Mesenteric fat pad (tissue), 1 donor: ENCODE measurements around the gene PTPRN2. TPM values are rescaled to one million over a fixed set of nuclear protein-coding genes. Genes with fewer than 3 reads are reported as not detected.

ENCODE experiments used
- DNase-seq: peaks from one replicate; pipeline ENCODE4 v3.0.0-alpha.2; 2020; ENCODE audit warnings: low spot score
- total RNA-seq: library from RNA; stranded (reverse); fragmentation: NEBNext Ultra II Directional; extraction: Animal tissue kit (Norgen Biotek cat#: 25700); gene quantifications from one replicate; pipeline ENCODE4 v1.2.1, GENCODE V29; 2021
- donor health status: DM: yes; HTN: yes; CAD: no.

The PTPRN2 gene
- total RNA-seq, 1 donor from 2014 or later: 2.6 TPM

DNA sequence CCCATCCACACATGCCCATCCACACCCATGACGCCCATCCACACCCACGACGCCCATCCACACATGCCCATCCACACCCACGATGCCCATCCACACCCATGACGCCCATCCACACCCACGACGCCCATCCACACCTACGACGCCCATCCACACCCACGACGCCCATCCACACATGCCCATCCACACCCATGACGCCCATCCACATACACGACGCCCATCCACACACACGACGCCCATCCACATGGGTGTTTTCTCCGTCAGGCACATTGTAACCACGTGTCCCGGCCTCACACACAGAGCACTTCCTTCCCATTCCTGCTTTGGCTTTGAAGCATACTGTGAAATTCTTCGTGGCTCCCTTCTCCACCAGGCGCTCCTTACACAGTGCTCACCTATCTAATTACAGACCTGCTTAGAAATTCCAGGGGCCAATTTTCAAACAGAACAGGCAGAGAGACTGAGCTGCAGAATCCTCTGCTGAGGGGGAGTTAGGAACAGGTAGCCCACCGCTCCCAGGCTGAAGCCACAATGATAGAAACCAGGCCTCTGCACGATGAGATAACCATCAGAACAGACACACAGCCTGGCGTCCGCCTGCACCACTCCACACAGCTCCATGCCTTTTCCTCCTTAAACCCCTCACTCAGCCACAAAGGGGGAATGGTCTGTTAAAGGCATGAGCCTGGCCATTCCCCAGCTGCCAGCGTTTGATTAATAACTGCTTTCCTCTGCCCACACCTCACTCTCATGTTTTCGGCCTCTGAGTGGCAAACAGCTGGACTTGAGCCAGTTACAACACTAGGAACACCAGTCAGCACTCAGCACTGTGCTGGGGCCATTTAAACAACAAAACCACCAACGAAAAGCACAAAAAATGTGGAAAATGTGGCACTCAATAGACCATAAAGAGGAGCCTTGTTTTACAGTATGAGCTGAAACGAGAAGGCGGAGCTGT lies 501.6 kb downstream of the PTPRN2 start:
- peak; percentile 49 for DNase-seq

DNA sequence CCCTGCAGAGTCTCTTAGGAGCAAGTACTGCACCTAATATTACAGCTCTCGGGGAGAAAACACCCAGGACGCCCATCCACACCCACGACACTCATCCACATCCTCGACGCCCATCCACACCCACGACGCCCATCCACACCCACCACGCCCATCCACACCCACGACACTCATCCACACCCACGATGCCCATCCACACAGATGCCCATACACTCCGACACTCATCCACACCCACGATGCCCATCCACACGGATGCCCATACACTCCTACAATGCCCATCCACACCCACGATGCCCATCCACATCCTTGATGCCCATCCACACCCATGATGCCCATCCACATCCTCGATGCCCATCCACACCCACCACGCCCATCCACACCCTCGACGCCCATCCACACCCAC lies 503.1 kb downstream of the PTPRN2 start:
- no peak for DNase-seq

DNA sequence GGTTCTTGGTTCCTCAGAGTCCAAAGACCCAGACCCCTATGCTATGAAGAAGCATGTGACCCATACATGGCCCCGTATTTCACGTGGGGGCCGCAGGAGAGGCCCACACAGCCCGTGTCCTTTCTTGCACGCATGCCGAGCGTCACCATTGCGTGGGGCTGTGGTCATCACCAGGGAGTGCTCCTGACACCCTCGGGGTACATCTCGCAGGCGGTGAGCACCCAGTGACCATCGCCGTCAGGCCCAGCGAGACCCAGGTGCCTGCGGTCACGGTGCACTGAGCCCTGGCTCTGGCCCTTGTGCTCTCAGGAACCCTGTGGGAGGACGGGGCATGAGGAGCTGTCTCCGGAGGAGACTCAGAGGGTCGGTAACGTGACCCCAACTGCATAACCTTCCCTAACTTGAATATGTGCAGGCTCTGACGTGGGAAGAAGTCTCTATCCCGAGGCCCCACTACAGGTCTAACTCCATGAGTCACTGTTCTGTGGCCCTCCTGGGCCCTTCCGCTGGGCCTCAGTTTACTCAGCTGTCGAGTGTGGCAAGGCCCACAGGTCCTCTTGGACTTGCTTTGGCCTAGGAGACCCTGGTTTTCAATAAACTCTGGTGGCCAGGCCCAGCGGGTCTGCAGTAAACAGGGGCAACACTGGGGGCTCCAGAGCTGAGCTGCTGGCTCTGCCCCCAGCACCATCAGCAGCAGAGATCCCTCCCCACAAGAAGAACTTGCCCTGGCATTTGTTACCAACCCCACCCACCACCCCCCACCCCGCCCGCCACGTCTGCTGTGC lies 503.9 kb downstream of the PTPRN2 start:
- peak; percentile 72 for DNase-seq

DNA sequence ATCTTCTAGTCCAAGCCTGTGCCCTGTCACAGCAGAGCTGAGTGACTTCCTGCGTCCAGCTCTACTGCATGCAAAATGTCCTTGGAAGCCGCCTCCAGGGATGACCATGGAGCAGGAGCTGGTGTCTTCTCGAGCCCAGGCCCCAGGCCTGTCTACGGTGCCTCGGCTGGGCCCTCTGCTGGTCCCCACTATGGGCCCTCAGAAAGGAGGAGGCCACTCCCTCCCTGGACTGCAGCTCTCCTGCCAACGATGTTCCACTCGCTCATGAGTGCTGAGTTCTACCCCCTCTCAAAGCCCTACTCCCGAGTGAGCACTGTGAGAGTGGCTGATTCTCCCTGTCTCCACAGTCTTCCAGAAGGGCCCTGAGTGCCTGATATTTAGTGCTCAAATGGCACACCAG lies 504.9 kb downstream of the PTPRN2 start:
- peak; percentile 64 for DNase-seq

DNA sequence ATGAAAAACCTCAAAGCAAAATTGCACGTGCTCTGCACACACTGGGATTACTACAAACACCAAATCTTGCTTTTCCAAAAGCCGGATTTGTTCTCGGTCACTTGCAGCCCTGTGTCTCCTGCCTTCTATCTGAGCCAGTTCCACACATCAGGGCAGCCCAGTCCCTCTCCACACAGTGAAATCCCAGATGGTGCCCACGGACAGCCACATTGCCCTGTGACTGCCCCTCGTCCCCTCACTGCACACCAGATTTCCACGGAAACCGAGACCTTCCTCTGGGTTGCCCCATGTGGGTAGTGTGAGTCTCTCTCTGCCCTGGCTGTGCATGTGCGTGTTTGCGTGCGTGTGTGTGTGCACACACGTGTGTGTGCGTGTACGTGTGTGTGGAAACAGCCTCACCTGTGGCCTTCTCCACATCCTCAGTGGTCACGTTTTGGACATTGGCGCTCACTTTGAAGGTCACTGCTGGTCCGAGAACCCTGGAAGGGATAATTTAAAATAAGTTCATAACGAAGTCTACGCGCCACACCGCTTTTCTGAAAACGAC lies 506.7 kb downstream of the PTPRN2 start:
- DNase-seq: peak; percentile 71

DNA sequence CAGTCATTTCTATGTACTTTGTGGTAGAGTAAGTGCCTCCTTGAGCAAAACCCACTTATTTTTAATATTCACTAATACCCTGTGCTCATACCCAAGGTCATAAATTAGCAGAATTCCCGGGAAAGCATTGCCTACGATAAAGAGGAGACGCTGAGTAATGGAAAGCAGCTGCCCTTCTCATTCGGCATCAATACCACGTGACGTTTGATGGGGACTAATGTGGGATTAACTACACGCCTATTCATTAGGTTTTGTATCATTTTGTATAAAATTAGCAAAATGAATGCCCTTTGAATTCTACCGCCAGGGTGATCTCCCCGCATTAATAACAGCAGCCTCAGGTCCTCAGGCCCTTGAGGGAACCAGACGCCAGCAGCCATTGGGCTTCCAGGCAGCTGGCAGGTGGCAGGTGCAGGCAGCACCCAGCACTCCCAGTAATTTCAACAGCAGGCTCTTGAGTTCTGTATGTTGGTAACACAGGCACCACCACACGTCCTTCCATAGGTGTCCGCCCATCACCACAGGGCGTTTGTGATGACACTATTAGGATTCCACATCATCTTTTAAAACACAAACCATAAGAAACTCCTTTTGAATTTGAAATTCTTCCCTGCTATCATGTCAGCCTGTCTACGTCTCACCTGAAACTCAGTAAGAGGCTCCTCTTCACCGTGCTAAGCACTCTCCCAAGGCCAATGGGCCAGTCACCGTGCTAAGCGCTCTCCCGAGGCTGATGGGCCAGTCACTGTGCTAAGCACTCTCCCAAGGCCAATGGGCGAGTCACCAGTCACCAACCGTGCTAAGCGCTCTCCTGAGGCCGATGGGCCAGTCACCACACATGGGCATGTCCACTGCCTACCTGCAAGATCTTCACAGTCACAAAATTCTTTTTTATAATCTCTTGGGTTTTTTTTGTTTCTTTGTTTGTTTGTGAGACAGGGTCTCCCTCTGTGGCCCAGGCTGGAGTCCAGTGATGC lies 509.4 kb downstream of the PTPRN2 start:
- DNase-seq: peak; percentile 62

DNA sequence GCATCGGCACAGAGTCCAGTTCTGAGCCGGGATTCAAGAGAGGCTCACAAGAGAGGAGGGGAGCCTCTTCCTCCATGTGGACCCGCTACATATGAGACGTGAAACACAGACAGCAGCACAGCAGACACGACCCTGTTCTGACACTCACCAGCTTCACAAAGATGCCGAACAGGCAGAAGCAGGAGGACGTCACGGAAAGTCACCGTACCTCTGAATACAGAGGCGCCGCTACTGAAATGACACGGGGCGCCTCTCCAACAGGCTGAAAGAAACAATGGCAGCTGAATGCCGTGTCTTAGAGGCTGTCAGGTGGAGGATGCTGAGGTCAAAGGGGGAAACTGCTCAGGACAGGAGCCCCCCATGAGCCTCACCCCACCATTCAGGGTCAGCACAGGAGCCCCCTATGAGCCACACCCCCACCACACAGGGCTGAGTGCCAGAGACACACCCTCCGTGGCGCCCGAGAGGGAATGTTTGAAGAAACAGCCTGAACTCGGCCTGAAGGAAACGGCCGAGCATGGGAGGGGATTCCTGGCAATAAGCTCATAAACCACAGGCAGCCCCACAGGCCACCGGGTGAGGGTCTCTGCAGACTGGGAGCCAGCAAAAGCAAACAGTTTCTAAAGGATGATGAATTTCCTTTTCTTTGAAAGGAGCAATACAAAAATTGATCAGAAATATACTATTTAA lies 510.3 kb downstream of the PTPRN2 start:
- peak; percentile 72 for DNase-seq

DNA sequence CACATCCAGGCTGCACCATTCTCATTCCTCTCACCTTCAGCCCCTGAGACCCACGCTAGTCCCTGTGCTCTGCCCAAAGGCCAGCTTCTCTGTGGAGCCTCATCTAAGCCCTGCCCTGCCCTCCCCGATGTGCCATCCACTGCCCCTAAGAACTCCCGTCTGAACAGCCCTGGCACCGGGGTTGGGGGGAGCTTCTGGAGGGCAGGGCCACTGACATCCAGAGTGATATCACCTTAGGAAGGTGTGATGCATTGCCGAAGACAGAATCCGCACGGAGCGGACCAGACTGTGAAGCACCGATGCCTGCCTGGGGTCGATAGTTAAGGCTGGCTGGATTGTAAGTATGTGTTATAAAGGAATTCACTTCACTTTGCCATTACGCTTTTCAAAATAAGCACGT lies 511.0 kb downstream of the PTPRN2 start:
- DNase-seq: peak; percentile 81

DNA sequence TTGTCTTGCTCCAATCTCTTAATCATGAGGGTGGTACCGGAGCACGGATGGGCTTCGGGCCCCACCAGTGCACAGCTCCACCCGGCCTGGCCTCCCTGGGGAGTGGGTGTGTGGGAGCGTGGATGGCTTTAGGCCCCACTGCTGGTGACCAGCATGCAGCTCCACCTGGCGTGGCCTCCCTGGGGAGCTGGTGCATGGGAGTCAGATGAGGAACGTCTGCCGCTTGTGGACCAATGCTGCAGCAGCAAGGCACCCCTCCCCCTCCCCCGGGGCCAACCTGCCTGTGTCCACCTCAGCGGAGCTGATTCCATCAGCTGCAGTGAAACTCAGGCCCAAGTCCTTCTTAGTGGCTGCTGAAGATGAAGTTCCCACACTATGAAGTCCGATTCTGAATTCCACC lies 511.4 kb downstream of the PTPRN2 start:
- peak; percentile 73 for DNase-seq

DNA sequence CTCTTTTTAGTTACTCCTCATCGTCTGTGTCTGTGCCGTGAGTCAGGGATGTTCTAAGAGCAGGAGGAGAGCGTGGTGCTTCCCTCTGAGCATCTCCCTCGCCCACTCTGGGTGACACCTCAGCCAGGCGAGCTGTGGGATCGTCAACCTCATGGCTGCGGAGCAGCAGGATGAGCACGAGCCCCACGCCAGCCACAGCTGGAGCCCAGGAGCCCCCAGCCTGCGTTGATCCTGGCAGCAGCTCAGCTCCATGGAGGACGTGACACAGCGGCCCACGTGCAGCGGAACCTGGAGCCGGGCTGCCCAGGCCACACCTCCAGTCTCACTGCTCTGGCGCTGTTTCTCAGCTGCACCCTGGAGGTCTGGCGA lies 512.0 kb downstream of the PTPRN2 start:
- DNase-seq: peak; percentile 76

DNA sequence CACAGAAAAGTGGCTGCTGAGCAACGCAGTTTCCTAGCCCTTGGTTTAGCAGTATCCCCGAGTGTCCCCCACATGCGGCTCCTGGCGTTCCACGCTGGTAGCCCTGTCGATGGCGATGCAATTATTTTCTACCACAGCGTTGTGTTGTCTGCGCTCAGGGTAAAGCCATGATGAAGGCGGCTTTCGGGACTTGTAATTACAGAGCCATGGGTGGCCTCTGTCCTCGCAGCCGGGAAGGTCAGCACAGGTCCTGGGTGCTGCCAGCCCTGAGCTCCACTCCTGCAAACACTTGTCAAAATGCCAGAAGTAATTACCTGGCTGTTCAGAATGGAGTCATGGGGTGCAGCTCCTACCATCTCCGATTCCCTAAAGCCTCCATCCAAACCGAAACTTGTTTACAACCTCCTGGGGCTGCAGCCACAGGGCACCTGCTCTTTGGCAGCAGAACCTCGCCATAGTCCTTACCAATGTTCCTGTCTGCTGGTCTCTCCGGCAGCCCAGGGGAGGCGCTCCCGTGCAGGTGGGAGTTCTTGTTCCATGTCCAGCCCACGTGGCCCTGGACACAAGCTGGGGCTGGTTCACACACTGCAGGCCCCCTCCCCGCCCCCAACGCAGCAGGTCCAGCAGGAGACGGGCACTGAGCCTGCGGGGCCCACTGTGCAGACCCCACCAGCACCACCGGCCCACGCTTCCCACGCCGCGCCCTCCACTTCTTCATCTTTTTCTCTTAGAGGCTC lies 512.6 kb downstream of the PTPRN2 start:
- DNase-seq: peak; percentile 39

DNA sequence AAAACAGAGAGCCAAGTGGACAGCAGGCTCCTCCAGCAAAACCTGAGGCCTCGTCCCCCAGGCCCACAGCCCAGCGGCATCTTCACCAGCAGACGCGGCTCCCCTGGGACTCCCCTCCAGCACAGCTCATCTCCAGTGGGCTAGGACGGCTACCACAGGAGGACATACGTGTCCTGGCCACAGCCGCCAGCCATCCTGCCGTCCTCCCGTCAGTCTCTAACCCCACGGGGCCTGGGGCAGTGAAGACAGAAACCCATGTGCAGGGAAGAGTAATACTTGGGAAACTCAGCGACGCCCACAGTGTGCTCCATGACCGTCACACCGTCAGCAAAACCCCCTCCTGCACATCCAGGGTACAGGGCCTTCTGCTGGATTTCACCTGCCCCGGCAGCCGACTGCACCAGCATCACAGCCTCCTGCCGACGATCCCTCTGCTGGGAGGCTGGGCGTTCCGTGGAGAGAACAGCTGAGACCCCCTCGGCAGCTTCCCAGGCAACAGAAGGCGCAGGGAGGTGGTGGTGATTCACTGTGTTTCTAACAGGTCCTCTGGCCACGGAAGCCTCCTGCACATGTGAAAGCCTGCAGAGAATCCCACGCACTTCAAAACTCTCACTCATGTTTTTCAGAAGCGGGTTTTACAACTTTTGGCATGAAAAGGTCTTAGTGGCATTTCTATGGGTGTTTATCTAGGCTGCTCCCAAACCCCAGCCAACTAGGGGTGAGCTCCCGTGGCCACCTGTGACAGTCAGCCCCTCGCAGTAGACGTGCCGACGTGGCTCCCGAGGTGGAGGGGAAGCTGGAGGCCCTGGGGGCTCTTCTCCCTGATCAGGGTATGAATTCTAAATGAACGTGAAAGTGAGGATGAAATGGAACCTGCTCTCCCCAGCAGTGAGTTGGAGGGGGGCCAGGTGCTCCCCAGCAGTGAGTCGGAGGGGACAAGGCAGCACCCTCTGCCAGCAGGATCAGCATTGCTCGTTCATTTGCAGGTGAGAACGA lies 513.5 kb downstream of the PTPRN2 start:
- DNase-seq: peak; percentile 76

DNA sequence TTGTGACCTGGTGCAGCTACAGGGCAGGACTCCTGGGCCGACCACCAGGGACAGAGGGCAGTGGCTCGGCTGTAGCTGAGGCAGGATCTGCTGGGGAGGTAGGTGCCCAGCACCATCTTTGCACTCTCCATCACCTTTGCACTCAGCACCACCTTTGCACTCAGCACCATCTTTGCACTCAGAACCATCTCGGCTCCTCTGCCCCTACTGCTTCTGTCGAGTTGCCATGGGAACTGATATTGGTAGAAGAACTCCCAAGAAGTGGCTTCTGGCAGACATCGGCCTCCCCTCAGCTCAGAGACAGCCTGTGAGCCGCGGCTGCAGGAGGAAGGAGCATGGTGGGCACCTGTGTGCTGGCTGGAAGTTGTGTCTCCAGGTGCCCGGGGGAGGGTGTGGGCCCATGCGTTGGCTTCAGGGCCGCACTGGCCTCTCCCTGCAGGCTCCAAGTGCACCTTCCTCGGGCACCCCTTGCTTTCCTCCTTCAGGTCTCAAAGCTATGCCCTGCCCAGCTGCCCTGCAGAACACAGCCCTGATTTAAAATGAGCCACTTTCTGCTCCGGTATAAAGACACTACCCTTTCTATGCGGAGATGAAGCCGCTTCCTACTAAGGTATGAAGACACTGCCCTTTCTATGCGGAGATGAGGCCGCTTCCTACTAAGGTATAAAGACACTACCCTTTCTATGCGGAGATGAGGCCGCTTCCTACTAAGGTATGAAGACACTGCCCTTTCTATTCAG lies 514.5 kb downstream of the PTPRN2 start:
- peak; percentile 65 for DNase-seq

DNA sequence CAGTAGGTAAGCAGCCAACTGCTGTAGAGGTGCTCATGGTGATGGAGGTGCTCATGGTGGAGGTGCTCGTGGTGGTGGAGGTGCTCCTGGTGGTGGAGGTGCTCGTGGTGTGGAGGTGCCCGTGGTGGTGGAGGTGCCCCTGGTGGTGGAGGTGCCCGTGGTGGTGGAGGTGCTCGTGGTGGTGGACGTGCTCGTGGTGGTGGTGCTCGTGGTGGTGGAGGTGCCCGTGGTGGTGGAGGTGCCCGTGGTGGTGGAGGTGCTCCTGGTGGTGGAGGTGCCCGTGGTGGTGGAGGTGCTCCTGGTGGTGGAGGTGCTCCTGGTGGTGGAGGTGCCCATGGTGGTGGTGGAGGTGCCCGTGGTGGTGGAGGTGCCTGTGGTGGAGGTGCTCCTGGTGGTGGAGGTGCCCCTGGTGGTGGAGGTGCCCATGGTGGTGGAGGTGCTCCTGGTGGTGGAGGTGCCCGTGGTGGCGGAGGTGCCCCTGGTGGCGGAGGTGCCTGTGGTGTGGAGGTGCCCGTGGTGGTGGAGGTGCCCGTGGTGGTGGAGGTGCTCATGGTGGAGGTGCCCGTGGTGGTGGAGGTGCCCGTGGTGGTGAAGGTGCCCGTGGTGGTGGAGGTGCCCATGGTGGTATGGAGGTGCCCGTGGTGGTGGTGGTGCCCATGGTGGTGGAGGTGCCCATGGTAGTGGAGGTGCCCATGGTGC lies 517.3 kb downstream of the PTPRN2 start:
- DNase-seq: peak; percentile 68

DNA sequence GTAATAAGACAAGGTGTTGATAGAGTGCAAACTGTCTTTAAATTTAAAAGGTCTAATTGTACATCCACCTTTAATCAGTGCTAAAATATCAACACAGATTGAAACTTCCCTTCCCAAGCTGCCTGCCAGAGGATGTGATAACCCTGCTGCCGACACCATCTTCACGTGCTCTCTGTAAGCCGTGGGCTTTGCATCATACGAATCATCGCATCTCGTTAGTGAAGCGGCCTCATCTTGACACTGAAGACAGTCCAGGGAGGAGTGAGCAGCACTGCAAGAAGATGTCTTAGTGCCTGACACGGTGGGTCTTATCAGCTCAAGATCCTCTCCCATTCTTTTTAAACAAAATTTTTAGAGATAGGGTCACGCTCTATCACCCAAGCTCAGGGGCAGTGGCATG lies 518.8 kb downstream of the PTPRN2 start:
- DNase-seq: peak; percentile 11

DNA sequence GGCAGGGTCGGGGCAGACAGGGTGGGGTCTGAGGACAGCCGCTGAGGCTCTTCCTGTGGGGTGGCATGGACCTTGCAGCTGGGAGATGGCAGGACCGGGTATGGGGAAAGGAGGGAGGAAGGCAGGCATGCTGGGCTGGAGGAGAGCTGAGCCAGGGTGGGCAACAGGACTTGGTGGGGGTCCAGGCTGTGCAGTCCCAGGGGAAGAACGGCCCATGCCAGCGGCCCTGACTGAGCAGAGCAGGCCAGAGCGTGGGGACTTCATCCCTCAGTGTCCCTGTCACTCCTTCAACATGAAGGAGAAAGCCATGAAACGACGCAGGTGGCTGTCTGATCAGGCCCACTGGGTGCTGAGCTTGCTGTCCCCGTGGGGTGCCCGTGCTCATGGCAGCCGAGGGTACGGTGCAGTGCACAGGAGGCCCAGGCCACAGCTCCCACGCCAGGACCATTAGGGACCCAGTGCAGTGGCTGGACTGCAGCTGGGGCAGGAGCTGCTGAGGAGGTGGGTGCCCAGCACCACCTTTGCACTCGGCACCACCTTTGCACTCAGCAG lies 519.6 kb downstream of the PTPRN2 start:
- DNase-seq: peak; percentile 81
